Activated CD8-positive, alpha-beta memory T cell treated with anti-CD3 and anti-CD28 coated beads, Interleukin-2, amount 50 U/mL, for 24 hours (primary cell): Measurements from ENCODE around the gene OBSCN.
"Not testable (repeated sequence)": the region's sequence is repeated elsewhere in the genome, so short reads cannot be mapped to it uniquely, and the experiment has no call there.

Experiments used
- DNase-seq: peaks from one replicate; pipeline ENCODE4 v3.0.0-alpha.2; 2020; ENCODE audit errors: extremely low read depth

OBSCN gene

GRCh38 chr1:228172591-228173527, 35.0 kb upstream of the OBSCN start:
- DNase-seq: no peak

- not testable (repeated sequence) for DNase-seq
Observed at GRCh38 chr1:228173528-228174481, 34.0 kb upstream of the OBSCN start.

GRCh38 chr1:228174482-228175315, 33.1 kb upstream of the OBSCN start:
- no peak for DNase-seq

- no peak for DNase-seq
Observed at GRCh38 chr1:228175316-228176023, 32.4 kb upstream of the OBSCN start.

- DNase-seq: no peak
Observed at GRCh38 chr1:228176024-228176395, 31.8 kb upstream of the OBSCN start.

- DNase-seq: no peak
Observed at GRCh38 chr1:228176461-228177182, 31.2 kb upstream of the OBSCN start.

- no peak for DNase-seq
Observed at GRCh38 chr1:228177183-228177475, 30.7 kb upstream of the OBSCN start.

- DNase-seq: no peak
Observed at GRCh38 chr1:228177721-228178710, 29.8 kb upstream of the OBSCN start.

- no peak for DNase-seq
Observed at GRCh38 chr1:228178737-228179684, 28.8 kb upstream of the OBSCN start.

- no peak for DNase-seq
Observed at GRCh38 chr1:228180271-228180958, 27.4 kb upstream of the OBSCN start.

- no peak for DNase-seq
Observed at GRCh38 chr1:228180959-228181644, 26.7 kb upstream of the OBSCN start.

- no peak for DNase-seq
Observed at GRCh38 chr1:228181645-228182034, 26.2 kb upstream of the OBSCN start.

GRCh38 chr1:228182296-228183030, 25.4 kb upstream of the OBSCN start:
- DNase-seq: no peak

GRCh38 chr1:228184152-228184551, 23.7 kb upstream of the OBSCN start:
- no peak for DNase-seq

- no peak for DNase-seq
Observed at GRCh38 chr1:228185641-228185965, 22.2 kb upstream of the OBSCN start.

GRCh38 chr1:228188249-228188648, 19.6 kb upstream of the OBSCN start:
- not testable (repeated sequence) for DNase-seq
